ENCODE results near the gene ADCY10.
"Not testable (repeated sequence)": the region's sequence is repeated elsewhere in the genome, so short reads cannot be mapped to it uniquely, and the experiment has no call there.

ADCY10 gene

DNA sequence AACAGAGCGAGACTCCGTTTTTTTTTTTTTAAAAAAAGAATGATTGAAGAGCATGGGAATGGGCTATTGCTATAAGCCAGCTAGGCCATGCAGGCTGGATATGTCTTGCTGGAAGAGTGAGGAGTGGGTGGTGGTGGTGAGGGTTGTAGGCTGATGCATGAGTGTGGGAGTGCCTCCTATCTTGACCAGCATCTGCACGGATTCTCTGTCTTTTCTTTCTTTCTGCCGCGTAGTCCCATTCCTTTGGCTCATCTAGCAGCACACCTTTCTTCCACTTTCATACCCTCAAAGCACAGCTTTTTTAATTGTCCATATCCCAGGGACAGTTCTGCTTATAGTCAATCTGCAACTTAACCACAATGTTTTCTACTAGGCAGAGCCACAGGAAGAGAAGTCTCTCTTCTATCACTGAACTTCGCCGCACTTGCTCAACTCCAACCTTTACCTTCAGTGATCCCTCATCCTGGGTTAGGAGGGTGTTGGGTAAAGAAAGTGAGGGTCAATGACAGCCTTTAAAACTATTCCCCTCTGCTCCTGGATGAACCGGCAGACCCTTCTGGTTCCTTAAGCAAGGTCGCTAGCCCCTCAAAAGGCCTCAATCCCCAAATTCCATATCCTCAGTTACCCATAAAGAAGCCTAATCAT lies 15.2 kb downstream of the ADCY10 start:
- no peak for ATAC-seq
- TF ChIP-seq PATZ1 (CRISPR knock-in tag; IDR thresholded peaks at IDR 0.05; ENCODE audit: borderline replicate concordance) (no peak), ZFP30 (CRISPR knock-in tag; IDR thresholded peaks at IDR 0.05) (no peak), TSHZ2 (CRISPR knock-in tag; IDR thresholded peaks at IDR 0.05) (no peak), TCF4 (CRISPR knock-in tag; IDR thresholded peaks at IDR 0.05; ENCODE audit: borderline replicate concordance) (no peak), BACH2 (CRISPR knock-in tag; IDR thresholded peaks at IDR 0.05; ENCODE audit: borderline replicate concordance) (no peak), TOX (CRISPR knock-in tag; IDR thresholded peaks at IDR 0.05; ENCODE audit: borderline replicate concordance) (no peak), ESRRG (CRISPR knock-in tag; IDR thresholded peaks at IDR 0.05) (no peak), CSRNP3 (CRISPR knock-in tag; IDR thresholded peaks at IDR 0.05) (no peak)

DNA sequence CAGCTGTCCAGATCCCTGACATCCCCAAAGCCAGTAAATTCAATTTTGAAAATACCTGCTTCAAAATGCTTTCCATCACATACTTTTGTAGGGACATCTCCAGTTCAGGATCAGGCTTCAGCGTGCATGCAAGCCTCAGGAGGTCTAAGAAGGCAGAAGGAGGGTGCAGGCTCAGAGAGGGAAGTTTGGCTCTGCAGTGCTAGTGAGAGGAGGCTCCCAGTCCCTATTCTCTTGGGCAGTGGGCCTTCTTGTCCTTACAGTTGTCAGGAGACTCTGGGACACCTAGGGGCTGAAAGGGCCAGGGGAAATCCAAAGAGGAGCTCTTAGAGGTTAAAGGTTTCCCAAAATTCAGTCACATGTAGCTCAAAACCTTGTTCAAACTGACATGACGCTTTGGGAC lies 20.1 kb downstream of the ADCY10 start:
- no peak for TF ChIP-seq ZNF8 (CRISPR knock-in tag; IDR thresholded peaks at IDR 0.05)
- no peak for ATAC-seq

DNA sequence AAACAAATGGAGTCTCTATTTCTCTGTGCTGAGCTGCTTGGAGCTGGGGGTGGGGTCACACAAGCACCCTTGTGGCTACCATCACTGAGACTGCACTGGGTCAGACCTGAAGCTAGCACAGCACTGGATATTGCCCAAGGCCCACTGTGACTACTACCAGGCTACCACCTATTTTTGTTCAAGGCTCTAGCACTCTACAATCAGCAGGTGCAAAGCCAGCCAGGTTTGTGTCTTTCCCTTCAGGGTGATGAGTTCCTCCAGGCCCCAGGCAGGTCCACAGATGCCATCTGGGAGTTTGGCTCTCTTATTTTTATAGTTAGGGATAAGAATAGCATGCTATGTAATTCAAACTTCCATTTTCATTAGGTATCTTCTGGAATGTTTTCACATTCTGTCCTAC lies 23.5 kb downstream of the ADCY10 start:
- no peak for ATAC-seq
- no peak for TF ChIP-seq ZNF565 (CRISPR knock-in tag; conservative IDR thresholded peaks at IDR 0.05; ENCODE audit: low read depth)
- no peak for TF ChIP-seq CSDC2 (CRISPR knock-in tag; IDR thresholded peaks at IDR 0.05)
- no peak for TF ChIP-seq PATZ1 (CRISPR knock-in tag; IDR thresholded peaks at IDR 0.05; ENCODE audit: borderline replicate concordance)
- TF ChIP-seq ZNF70 (CRISPR knock-in tag; IDR thresholded peaks at IDR 0.05) = no peak
- TF ChIP-seq ZFP3 (CRISPR knock-in tag; IDR thresholded peaks at IDR 0.05) = no peak
- TF ChIP-seq CSRNP3 (CRISPR knock-in tag; IDR thresholded peaks at IDR 0.05) = no peak
- no peak for TF ChIP-seq BACH2 (CRISPR knock-in tag; IDR thresholded peaks at IDR 0.05; ENCODE audit: borderline replicate concordance)
- no peak for TF ChIP-seq ISL1 (CRISPR knock-in tag; IDR thresholded peaks at IDR 0.05)
- TF ChIP-seq ESRRG (CRISPR knock-in tag; IDR thresholded peaks at IDR 0.05) = no peak
- TF ChIP-seq ZNF8 (CRISPR knock-in tag; IDR thresholded peaks at IDR 0.05) = no peak
- TF ChIP-seq TOX (CRISPR knock-in tag; IDR thresholded peaks at IDR 0.05; ENCODE audit: borderline replicate concordance) = no peak
- no peak for TF ChIP-seq PPARA (CRISPR knock-in tag; IDR thresholded peaks at IDR 0.05; ENCODE audit: borderline replicate concordance)
- TF ChIP-seq GLIS3 (CRISPR knock-in tag; IDR thresholded peaks at IDR 0.05) = no peak
- TF ChIP-seq, protein P1, sequence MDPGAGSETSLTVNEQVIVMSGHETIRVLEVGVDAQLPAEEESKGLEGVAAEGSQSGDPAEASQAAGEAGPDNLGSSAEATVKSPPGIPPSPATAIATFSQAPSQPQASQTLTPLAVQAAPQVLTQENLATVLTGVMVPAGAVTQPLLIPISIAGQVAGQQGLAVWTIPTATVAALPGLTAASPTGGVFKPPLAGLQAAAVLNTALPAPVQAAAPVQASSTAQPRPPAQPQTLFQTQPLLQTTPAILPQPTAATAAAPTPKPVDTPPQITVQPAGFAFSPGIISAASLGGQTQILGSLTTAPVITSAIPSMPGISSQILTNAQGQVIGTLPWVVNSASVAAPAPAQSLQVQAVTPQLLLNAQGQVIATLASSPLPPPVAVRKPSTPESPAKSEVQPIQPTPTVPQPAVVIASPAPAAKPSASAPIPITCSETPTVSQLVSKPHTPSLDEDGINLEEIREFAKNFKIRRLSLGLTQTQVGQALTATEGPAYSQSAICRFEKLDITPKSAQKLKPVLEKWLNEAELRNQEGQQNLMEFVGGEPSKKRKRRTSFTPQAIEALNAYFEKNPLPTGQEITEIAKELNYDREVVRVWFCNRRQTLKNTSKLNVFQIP (CRISPR knock-in tag; IDR thresholded peaks at IDR 0.05; ENCODE audit: borderline replicate concordance, low read depth) = no peak
- TF ChIP-seq TSHZ2 (CRISPR knock-in tag; IDR thresholded peaks at IDR 0.05) = no peak
- no peak for TF ChIP-seq SNAI2 (CRISPR knock-in tag; IDR thresholded peaks at IDR 0.05)
- TF ChIP-seq OSR1 (CRISPR knock-in tag; IDR thresholded peaks at IDR 0.05) = no peak
- no peak for TF ChIP-seq TCF4 (CRISPR knock-in tag; IDR thresholded peaks at IDR 0.05; ENCODE audit: borderline replicate concordance)

DNA sequence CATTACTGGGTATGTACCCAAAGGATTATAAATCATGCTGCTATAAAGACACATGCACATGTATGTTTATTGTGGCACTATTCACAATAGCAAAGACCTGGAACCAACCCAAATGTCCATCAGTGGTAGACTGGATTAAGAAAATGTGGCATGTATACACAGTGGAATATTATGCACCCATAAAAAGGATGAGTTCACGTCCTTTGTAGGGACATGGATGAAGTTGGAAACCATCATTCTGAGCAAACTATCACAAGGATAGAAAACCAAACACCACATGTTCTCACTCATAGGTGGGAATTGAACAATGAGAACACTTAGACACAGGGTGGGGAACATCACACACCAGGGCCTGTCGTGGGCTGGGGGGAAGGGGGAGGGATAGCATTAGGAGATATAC lies 26.7 kb downstream of the ADCY10 start:
- ATAC-seq = not testable (repeated sequence)

Data from SK-N-SH treated with all-trans-retinoic acid at 6 μM for 48 hours (cell line).